ENCODE data around the gene LMAN2L. TPM values are rescaled to one million over a fixed set of nuclear protein-coding genes. Genes with fewer than 3 reads are reported as not detected.

Gene LMAN2L
- total and polyA plus RNA-seq, 2 donors (not counting 1 experiment from before 2014, with no cell fraction given): 5.7 to 10.7 TPM

DNA sequence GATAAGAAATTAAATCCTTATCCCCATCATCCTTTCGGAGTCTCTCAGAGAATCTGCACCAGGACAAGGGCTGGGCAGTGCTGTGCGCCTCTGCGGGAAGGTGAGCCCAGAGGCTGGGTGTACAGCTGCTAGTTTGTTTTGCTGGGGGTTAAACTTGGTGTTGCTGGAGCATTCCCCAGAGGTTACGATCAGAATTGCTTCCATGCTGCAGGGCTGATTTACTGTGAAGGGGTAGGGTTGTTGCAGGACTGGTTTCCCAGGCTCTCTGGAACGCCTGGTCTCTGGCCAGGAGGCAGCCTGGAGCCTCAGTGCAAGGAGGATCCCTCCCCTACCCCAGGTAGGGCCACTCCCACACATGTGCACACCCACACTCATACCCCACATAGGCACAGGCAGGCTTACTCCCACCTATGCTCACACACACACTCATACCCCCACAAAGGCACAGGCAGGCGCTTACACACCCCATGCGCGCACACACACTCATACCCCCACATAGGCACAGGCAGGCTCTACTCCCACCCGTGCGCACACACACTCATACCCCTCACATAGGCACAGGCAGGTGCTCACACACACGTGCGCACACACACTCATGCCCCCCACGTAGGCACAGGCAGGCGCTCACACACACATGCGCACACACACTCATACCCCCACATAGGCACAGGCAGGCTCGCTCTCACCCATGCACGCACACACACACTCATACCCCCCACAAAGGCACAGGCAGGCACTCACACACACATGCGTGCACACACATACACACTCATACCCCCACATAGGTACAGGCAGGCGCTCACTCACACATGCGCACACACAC is 32.1 kb upstream of the LMAN2L start:
- POLR2A ChIA-PET: no interaction called here
- TF ChIP-seq, protein P1, sequence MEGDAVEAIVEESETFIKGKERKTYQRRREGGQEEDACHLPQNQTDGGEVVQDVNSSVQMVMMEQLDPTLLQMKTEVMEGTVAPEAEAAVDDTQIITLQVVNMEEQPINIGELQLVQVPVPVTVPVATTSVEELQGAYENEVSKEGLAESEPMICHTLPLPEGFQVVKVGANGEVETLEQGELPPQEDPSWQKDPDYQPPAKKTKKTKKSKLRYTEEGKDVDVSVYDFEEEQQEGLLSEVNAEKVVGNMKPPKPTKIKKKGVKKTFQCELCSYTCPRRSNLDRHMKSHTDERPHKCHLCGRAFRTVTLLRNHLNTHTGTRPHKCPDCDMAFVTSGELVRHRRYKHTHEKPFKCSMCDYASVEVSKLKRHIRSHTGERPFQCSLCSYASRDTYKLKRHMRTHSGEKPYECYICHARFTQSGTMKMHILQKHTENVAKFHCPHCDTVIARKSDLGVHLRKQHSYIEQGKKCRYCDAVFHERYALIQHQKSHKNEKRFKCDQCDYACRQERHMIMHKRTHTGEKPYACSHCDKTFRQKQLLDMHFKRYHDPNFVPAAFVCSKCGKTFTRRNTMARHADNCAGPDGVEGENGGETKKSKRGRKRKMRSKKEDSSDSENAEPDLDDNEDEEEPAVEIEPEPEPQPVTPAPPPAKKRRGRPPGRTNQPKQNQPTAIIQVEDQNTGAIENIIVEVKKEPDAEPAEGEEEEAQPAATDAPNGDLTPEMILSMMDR (IDR thresholded peaks at IDR 0.05): no peak
- TF ChIP-seq EZH2 (IDR thresholded peaks at IDR 0.05; ENCODE audit: borderline replicate concordance, insufficient read depth, low read depth, low read length, poor library complexity, severe bottlenecking): no peak
- no peaks in the 10 kb centered on the region for H4K20me1 ChIP-seq (ENCODE audit: control insufficient read depth, insufficient read depth, low read length, poor library complexity, severe bottlenecking)
- intact Hi-C loops (cut with micrococcal nuclease): no loop called here
- Mint-ChIP-seq H3K4me1 (peaks cover 62% of the 10 kb centered on the region), H3K9me3 (ENCODE audit: insufficient read depth) (no peaks in the 10 kb centered on the region), H3K27ac (peak overlapping the region; percentile 65), H3K4me3 (peak overlapping the region; percentile 3), H3K27me3 (no peaks in the 10 kb centered on the region)
- H3K4me1 ChIP-seq (ENCODE audit: control insufficient read depth in 2 of 2, insufficient read depth in 2 of 2, low read length in 2 of 2): peaks cover 40 to 65% of the 10 kb centered on the region in 2 donors
- H3K4me3 ChIP-seq (ENCODE audit: control extremely low read depth in 1 of 5, extremely low read depth in 1 of 5, insufficient read depth in 1 of 5, low read depth in 2 of 5, low read length in 4 of 5): no peak overlapping the region
- H3K4me2 ChIP-seq (replicated peaks; ENCODE audit: low read depth, low read length, poor library complexity, severe bottlenecking): no peak overlapping the region
- no peak overlapping the region for H3K27ac ChIP-seq (ENCODE audit: low read length in 2 of 2)
- H3K9me3 ChIP-seq (ENCODE audit: control extremely low read depth in 1 of 3, control insufficient read depth in 2 of 3, insufficient read depth in 1 of 3, low read length in 2 of 3): no peaks in the 10 kb centered on the region
- H3K79me2 ChIP-seq (ENCODE audit: control insufficient read depth, insufficient read depth, low read length): peaks cover 91% of the 10 kb centered on the region
- CTCF ChIA-PET: no interaction called here
- H3K9ac ChIP-seq (ENCODE audit: low read length): no peak overlapping the region
- no peak for DNase-seq
- no peak for ATAC-seq (ENCODE audit: low read depth)
- no peak overlapping the region for H2AFZ ChIP-seq (ENCODE audit: insufficient read depth, low read depth, low read length, poor library complexity, severe bottlenecking)
- WGBS (ENCODE audit: insufficient coverage): 92% methylated on average over 17 of the region's 20 CpGs
- no peaks in the 10 kb centered on the region for H3K27me3 ChIP-seq (replicated peaks in 1 of 4; ENCODE audit: control extremely low read depth in 1 of 4, control insufficient read depth in 3 of 4, insufficient read depth in 4 of 4, low read length in 3 of 4)
- peaks cover 0 to 4% of the 10 kb centered on the region in 2 experiments for H3K36me3 ChIP-seq (replicated peaks in 1 of 2; ENCODE audit: control extremely low read depth in 1 of 2, control insufficient read depth in 1 of 2, extremely low read depth in 1 of 2, insufficient read depth in 2 of 2, low read length in 1 of 2)

Measured in B cell (primary cell).